CD4-positive, alpha-beta memory T cell (primary cell): Measurements from ENCODE around the gene LRRC4B. TPM values are rescaled to one million over a fixed set of nuclear protein-coding genes. Genes with fewer than 3 reads are reported as not detected.
"Not testable (repeated sequence)": the region's sequence is repeated elsewhere in the genome, so short reads cannot be mapped to it uniquely, and the experiment has no call there.

Source experiments
- CTCF ChIA-PET: fragments of 350-600 bp; sonication (Branson Sonifier 250); formaldehyde crosslinking; loops from one replicate; lab custom pipeline; 2021; ENCODE audit warnings: inconsistent platforms; ENCODE audit not compliant: partially characterized antibody; lab: Charles Lee
- POLR2A ChIA-PET: fragments of 350-600 bp; sonication (Branson Sonifier 250); formaldehyde crosslinking; loops from one replicate; lab custom pipeline; 2021; ENCODE audit not compliant: partially characterized antibody; lab: Charles Lee
- DNase-seq, 5 donors: peaks; one replicate each; pipeline versions ENCODE4 v3.0.0 to v3.0.0-alpha.2; 2020 to 2022; ENCODE audit warnings: mixed read lengths in 1 of 5
- H3K27ac ChIP-seq: one replicate; pipeline ENCODE4 v1.7.0; 2013; ENCODE audit warnings: low read depth, low read length
- H3K27me3 ChIP-seq: 2 replicates; pipeline ENCODE4 v1.7.0; 2013; ENCODE audit warnings: mild to moderate bottlenecking, low read length, moderate library complexity; ENCODE audit not compliant: insufficient read depth
- H3K36me3 ChIP-seq: 2 replicates; pipeline ENCODE4 v1.7.0; 2013; ENCODE audit warnings: mild to moderate bottlenecking, low read length, moderate library complexity; ENCODE audit not compliant: insufficient read depth
- H3K4me1 ChIP-seq: 2 replicates; pipeline ENCODE4 v1.7.0; 2013; ENCODE audit warnings: mild to moderate bottlenecking, low read length, moderate library complexity; ENCODE audit not compliant: insufficient read depth
- H3K4me3 ChIP-seq, 2 donors: one replicate each; pipeline ENCODE4 v1.7.0; 2013; ENCODE audit warnings: low read length in 2 of 2, mild to moderate bottlenecking in 1 of 2
- H3K9me3 ChIP-seq, 2 donors: one replicate each; pipeline ENCODE4 v1.7.0; 2013; ENCODE audit warnings: low read length in 2 of 2, control low read depth in 1 of 2; ENCODE audit not compliant: control insufficient read depth in 1 of 2
- H3K27ac Mint-ChIP-seq, 7 donors: one replicate each; pipeline ENCODE4 v1.8.0; 2020 to 2021; ENCODE audit warnings: mixed read lengths in 7 of 7, mild to moderate bottlenecking in 6 of 7, inconsistent platforms in 3 of 7, moderate library complexity in 3 of 7
- H3K27me3 Mint-ChIP-seq, 2 donors: one replicate each; pipeline ENCODE4 v1.8.0; 2020 to 2021; ENCODE audit warnings: mixed read lengths in 2 of 2
- H3K36me3 Mint-ChIP-seq, 2 donors: one replicate each; pipeline ENCODE4 v1.8.0; 2020 to 2021; ENCODE audit warnings: mixed read lengths in 2 of 2, inconsistent platforms in 1 of 2, mild to moderate bottlenecking in 1 of 2
- H3K4me1 Mint-ChIP-seq, 4 donors: one replicate each; pipeline ENCODE4 v1.8.0; 2020 to 2021; ENCODE audit warnings: mixed read lengths in 4 of 4, mild to moderate bottlenecking in 1 of 4
- H3K4me3 Mint-ChIP-seq, 8 donors: one replicate each; pipeline ENCODE4 v1.8.0; 2020 to 2021; ENCODE audit warnings: mixed read lengths in 8 of 8, mild to moderate bottlenecking in 7 of 8, moderate library complexity in 6 of 8, inconsistent platforms in 3 of 8
- H3K9me3 Mint-ChIP-seq, 8 donors: one replicate each; pipeline ENCODE4 v1.8.0; 2020 to 2021; ENCODE audit warnings: mixed read lengths in 8 of 8, mild to moderate bottlenecking in 5 of 8, inconsistent platforms in 3 of 8, moderate library complexity in 1 of 8
- intact Hi-C: fragments of 100-400 bp; cut with micrococcal nuclease; formaldehyde crosslinking; loops from one replicate; pipeline ENCODE4 v1.15.1; 2023
- polyA plus RNA-seq, 2 donors: library from polyadenylated mRNA; unstranded; fragments of 300-500 nt; fragmentation: Illumina TruSeq; gene quantifications; one replicate each; pipeline ENCODE4 v1.2.3, GENCODE V29; 2021
- total RNA-seq, 2 experiments: library from RNA; stranded (reverse); gene quantifications; one replicate each; pipeline ENCODE4 v1.2.3, GENCODE V29; 2021

LRRC4B gene, protein sequence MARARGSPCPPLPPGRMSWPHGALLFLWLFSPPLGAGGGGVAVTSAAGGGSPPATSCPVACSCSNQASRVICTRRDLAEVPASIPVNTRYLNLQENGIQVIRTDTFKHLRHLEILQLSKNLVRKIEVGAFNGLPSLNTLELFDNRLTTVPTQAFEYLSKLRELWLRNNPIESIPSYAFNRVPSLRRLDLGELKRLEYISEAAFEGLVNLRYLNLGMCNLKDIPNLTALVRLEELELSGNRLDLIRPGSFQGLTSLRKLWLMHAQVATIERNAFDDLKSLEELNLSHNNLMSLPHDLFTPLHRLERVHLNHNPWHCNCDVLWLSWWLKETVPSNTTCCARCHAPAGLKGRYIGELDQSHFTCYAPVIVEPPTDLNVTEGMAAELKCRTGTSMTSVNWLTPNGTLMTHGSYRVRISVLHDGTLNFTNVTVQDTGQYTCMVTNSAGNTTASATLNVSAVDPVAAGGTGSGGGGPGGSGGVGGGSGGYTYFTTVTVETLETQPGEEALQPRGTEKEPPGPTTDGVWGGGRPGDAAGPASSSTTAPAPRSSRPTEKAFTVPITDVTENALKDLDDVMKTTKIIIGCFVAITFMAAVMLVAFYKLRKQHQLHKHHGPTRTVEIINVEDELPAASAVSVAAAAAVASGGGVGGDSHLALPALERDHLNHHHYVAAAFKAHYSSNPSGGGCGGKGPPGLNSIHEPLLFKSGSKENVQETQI
- total RNA-seq (not detected), polyA plus RNA-seq (under 1 TPM in 1 of 2 donors, not detected in 1; 0.08 TPM)

DNA sequence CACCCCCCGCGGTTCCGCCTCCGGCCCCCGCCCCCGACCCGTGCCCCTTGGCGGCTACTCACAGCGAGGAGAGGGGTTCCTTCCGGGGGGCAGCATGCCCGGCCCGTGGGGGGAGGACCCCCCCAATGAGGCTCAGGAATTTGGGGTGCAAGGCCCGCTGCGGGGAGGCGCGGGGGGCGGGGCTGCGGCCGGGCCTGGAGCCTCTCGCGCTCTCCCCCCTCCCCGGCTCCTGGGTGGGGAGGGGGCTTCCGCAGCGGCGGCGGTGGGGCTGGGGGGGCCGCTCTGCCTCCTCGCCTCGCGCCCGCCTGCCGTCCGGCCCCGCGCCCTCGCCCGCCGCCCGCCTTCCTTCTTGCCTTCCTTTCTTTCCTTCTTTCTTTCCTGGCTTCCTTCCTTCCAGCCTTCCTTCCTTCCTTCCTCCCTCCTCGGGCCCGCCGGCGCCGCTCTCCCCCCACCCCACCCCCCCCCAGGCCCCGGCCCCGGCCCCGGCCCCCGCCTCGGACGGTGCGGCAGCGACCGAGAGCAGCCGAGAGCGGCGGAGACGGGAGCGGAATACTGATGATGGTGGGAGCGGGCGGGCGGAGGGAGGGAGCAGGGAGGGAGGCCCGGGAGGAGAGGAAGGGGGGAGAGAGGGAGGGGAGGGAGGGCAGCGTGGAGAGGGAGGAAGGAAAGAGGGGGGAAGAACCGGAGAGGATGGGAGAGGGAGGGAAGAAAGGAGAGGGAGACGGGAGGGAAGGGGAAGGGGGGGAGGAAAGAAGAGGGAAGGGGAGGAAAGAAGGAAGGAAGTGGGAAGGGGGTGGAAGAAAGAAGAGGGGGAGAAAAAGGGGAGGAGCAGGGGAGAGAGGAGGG, at the start of gene LRRC4B:
LRRC4B (minus strand) TSS at position 554 of the 846 bp plus-strand sequence. CDS start 19,597 bp downstream, outside the sequence.
- ChIA-PET POLR2A (interaction anchor here (0.6 kb wide), 1 partner anchor 230 kb away, joined by 3 read pairs; no protein-coding TSS in a partner anchor), CTCF (no interaction called here)
- no peak within 1 kb of the TSS for H3K27ac Mint-ChIP-seq
- H3K4me3 Mint-ChIP-seq, result peak within 1 kb of the TSS in 1 of 8 donors; percentile 13
- intact Hi-C loops, result no loop called here
- H3K9me3 Mint-ChIP-seq, result peaks cover 0 to 2% (median 0%) of the 10 kb centered on the region in 8 donors
- H3K36me3 ChIP-seq, result no peaks in the 10 kb centered on the region
- peaks cover 37 to 43% of the 10 kb centered on the region in 2 donors for H3K27me3 Mint-ChIP-seq
- H3K4me3 ChIP-seq, result no peak within 1 kb of the TSS
- H3K9me3 ChIP-seq, result no peaks in the 10 kb centered on the region
- no peak within 1 kb of the TSS for H3K27ac ChIP-seq
- H3K36me3 Mint-ChIP-seq, result no peaks in the 10 kb centered on the region
- peaks cover 8 to 18% (median 9%) of the 10 kb centered on the region in 4 donors for H3K4me1 Mint-ChIP-seq
- no peak for DNase-seq
- H3K4me1 ChIP-seq, result peaks cover 18% of the 10 kb centered on the region
- H3K27me3 ChIP-seq, result peaks cover 22% of the 10 kb centered on the region

DNA sequence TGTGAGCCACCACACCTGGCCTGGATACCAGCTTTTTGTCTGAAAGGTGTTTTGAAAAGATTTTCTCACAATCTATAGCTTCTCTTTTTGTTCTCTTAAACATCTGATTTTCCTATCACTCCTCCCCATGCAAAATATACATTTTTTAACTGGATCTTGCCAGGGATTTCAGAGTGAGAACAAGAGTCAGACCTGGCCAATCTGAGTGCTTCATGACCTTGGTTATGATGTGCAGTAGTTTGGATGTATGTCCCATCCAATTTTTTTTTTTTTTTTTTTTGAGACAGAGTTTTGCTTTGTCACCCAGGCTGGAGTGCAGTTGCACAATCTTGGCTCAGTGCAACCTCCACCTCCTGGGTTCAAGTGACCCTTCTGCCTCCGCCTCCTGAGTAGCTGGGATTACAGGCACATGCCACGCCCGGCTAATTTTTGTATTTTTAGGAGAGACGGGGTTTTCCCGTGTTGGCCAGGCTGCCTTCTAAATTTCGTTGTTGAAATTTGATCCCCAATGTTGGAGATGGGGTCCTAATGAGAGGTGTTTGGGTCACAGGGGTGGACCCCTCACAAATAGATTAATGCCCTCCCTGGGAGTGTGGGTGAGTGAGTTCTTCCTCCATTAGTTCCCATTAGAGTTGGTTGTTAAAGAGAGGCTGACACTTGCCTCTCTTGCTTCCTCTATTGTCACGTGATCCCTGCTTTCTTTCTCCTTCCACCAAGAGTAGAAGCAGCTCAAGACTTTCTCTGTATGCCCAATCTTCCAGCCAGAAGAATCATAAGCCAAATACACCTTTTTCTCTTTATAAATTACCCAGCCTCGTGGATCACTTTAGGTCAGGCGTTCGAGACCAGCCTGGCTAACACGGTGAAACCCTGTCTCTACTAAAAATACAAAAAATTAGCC, 44.5 kb upstream of the LRRC4B start:
- peaks cover 0 to 12% (median 3%) of the 10 kb centered on the region in 8 donors for H3K9me3 Mint-ChIP-seq
- H3K27ac Mint-ChIP-seq, intact Hi-C loops: not testable (repeated sequence)

DNA sequence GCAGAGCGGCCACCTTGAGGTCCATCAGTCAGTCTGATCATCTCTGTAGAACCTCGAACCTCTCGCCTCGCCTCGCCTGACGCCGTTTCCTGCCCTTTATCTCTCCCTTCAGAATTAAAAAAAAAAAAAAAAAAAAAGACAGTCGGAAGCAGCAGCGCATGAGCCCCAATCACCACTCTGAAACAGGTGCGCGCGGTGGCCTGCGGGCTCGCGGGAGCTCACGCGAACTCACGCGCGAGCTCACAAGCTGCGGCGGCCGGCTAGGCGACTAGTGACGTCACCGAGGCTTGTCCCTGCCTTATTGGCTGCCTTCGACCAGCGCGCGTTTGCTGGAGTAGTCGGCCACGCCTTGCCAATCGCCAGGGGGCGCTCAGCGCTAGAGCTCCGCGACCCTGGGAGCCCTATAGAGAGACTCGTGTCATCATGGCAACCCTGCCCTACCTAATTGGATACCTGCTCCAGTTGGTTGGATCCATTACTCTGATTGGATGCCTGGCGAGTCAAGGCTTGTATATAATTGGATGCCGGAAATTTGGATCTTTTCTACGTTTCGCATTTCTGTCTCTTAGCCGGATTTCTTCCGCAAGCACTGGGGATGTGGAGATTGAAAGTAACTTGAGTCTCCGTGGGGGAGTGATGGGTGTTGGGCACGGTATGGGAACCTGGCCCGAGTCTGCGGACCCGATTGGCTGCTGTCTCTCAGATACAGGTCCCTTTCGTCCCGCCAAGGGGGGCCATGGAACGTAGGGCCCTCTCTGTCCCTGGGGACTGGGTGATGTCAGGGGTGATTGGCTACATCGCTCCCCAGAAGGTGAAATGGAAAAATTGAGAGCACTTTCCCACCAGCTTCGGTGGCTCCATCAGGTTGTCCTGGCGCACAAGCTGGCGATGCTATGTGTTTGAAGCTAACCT, 39.9 kb upstream of the LRRC4B start:
- DNase-seq, result peak; percentile 43 to 78 (median 61)
- no peak overlapping the region for H3K4me3 ChIP-seq
- ChIA-PET POLR2A (no interaction called here), CTCF (interaction anchor here (1.0 kb wide), 1 partner anchor 176 kb away, joined by 3 read pairs; no protein-coding TSS in a partner anchor)
- peaks cover 7 to 10% of the 10 kb centered on the region in 2 donors for H3K27me3 Mint-ChIP-seq
- intact Hi-C loops, result no loop called here
- H3K4me1 Mint-ChIP-seq, result peaks cover 5 to 14% (median 7%) of the 10 kb centered on the region in 4 donors
- peaks cover 0 to 12% (median 3%) of the 10 kb centered on the region in 8 donors for H3K9me3 Mint-ChIP-seq
- H3K36me3 Mint-ChIP-seq, result no peaks in the 10 kb centered on the region
- H3K27me3 ChIP-seq, result no peaks in the 10 kb centered on the region
- no peaks in the 10 kb centered on the region for H3K9me3 ChIP-seq
- no peak overlapping the region for H3K27ac ChIP-seq
- peaks cover 11% of the 10 kb centered on the region for H3K4me1 ChIP-seq
- peak overlapping the region in 6 of 8 donors; percentile 7 to 73 (median 40) for H3K4me3 Mint-ChIP-seq
- peak overlapping the region in 2 of 7 donors; percentile 7 to 36 for H3K27ac Mint-ChIP-seq
- H3K36me3 ChIP-seq, result no peaks in the 10 kb centered on the region

More for the DNA sequence above, 44.5 kb upstream of the LRRC4B start:
- H3K4me1 ChIP-seq, H3K9me3 ChIP-seq, H3K36me3 ChIP-seq, POLR2A ChIA-PET, CTCF ChIA-PET, H3K4me1 Mint-ChIP-seq, H3K27ac ChIP-seq, H3K27me3 ChIP-seq, DNase-seq, H3K36me3 Mint-ChIP-seq, H3K4me3 Mint-ChIP-seq, H3K4me3 ChIP-seq: not testable (repeated sequence)
- peaks cover 7 to 17% of the 10 kb centered on the region in 2 donors for H3K27me3 Mint-ChIP-seq

DNA sequence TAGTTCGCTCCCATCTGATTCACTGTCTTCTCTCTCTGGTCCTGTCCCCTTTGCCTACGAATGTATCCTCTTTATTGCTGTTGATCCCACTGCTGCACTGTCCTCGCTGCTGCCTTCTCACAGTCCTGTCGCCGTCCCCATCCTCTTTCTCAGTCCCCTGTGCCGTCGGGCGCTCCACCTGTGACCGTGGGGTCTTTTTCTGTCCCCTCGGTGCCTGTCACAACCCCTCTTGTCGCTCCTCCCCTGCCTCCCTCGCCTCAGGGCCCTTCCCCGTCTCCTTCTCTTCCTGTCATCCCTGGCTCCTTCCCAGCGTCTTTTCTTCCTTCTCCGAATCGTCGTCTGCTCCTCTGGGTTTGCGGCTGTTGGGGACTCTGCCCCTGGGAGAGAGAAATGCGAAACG, 39.2 kb upstream of the LRRC4B start:
- Histone ChIP-seq H3K27ac (no peak overlapping the region), H3K36me3 (no peaks in the 10 kb centered on the region), H3K4me3 (no peak overlapping the region), H3K9me3 (no peaks in the 10 kb centered on the region), H3K4me1 (peaks cover 11% of the 10 kb centered on the region), H3K27me3 (no peaks in the 10 kb centered on the region)
- ChIA-PET CTCF (interaction anchor here (1.0 kb wide), 1 partner anchor 176 kb away, joined by 3 read pairs; no protein-coding TSS in a partner anchor), POLR2A (no interaction called here)
- Mint-ChIP-seq H3K27me3 (peaks cover 7 to 13% of the 10 kb centered on the region in 2 donors), H3K27ac (peak overlapping the region in 1 of 7 donors; percentile 12), H3K9me3 (peaks cover 0 to 12% (median 3%) of the 10 kb centered on the region in 8 donors), H3K4me1 (peaks cover 5 to 14% (median 7%) of the 10 kb centered on the region in 4 donors), H3K4me3 (peak overlapping the region in 4 of 8 donors; percentile 20 to 55 (median 51)), H3K36me3 (no peaks in the 10 kb centered on the region)
- intact Hi-C loops, result no loop called here
- no peak for DNase-seq

DNA sequence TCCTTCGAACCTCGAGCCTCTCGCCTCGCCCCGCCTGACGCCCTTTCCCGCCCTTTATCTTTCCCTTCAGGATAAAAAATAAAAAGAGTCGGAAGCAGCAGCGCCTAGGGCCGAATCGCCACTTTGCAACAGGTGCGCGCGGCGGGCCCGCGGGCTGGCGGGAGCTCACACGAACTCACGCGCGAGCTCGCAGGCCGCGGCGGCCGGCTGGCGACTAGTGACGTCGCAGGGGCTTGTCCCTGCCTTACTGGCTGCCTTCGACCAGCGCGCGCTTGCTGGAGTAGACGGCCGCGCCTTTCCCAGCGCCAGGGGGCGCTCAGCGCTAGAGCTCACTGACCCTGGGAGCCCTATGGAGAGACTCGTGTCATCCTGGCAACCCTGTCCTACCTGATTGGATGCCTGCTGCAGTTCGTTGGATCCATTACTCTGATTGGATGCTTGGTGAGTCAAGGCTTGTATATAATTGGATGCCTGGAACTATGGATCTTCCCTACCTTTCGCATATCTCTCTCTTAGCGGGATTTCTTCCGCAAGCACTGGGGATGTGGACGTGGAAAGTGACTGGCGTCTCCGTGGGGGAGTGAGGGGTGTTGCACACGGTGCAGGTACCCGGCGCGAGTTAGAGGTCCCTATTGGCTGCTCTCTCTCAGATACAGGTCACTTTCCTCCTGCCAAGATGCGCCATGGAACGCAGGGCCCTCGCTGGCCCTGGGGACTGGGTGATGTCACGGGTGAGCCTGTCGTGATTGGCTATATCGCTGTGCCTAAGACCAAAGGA, 38.0 kb upstream of the LRRC4B start:
- H3K27ac ChIP-seq, H3K27ac Mint-ChIP-seq, CTCF ChIA-PET, POLR2A ChIA-PET, H3K9me3 ChIP-seq, H3K36me3 Mint-ChIP-seq, H3K27me3 ChIP-seq, DNase-seq, H3K36me3 ChIP-seq, H3K4me3 ChIP-seq, intact Hi-C loops: not testable (repeated sequence)
- peaks cover 11% of the 10 kb centered on the region for H3K4me1 ChIP-seq
- Mint-ChIP-seq H3K4me1 (peaks cover 5 to 14% (median 7%) of the 10 kb centered on the region in 4 donors), H3K4me3 (peak overlapping the region in 1 of 8 donors; percentile 26), H3K9me3 (peaks cover 0 to 12% (median 3%) of the 10 kb centered on the region in 8 donors), H3K27me3 (peaks cover 16 to 19% of the 10 kb centered on the region in 2 donors)
